Suppressor macrophage treated with lipopolysaccharide for 1 hour (primary cell): ENCODE measurements around the gene FYN.

Experiments used
- DNase-seq, 3 donors: peaks; one replicate each; pipeline ENCODE4 v3.0.0-alpha.2; 2020 to 2022

FYN gene

DNA sequence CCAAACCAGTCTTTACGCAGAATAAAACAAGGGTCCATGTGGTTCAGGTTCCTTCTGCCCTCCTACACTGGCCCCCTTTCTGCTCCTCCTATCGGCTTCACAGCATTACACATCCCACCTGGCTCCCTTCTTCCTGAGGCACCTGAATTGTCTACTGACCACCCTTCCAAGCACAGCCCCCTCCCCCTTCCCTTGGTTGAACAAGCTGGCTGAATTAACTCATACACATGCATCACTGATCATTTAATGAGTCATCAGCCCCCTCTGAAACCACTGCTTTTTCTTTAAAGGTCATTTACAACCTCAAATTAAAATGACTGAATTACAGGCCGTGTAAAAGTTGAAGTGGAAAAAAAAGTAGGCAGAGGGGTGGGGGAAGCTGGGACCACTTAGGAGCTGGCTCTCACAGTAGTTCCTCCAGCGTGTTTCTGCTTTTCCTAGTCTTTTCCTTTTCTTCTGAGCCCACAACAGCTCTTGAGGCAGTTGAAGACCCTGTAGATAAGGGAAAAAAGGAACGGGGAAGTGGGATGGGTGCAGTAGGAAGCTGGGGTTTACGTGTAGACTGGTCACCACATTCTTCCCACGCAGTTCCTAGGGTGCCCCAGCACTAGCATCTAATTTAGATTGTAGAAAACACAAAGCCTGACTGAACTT is 67.6 kb downstream of the FYN start:
- DNase-seq, result peak; percentile 77 to 83 (median 80)

- peak; percentile 85 to 94 (median 92) for DNase-seq
These were observed 68.5 kb downstream of the FYN start for GRCh38 chr6:111804627-111805235.

- no peak for DNase-seq
These were observed 69.4 kb downstream of the FYN start for GRCh38 chr6:111803804-111804203.

DNA sequence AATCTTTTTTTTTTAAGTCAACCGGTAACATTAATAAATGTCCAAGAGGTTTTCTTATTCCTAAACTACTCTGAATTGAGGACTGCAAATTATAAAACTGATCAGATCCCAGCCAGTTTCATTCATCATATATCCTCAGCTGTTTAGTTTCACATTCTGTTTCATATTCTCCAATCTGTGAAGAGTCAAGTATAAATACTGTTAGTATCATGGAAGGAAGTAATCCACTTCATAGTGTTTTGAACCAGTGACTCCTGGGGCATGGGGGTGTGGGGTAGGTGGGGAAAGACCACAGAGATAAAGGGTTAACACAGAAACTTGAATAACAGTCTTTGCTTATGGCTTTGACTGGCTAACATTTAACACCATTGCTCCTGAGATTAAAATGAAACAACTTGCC is 69.9 kb downstream of the FYN start:
- DNase-seq, result peak in 2 of 3 donors; percentile 43 to 58

- DNase-seq, result peak in 2 of 3 donors; percentile 24 to 49
These were observed 70.4 kb downstream of the FYN start for GRCh38 chr6:111802720-111803330.

- DNase-seq, result peak in 2 of 3 donors; percentile 15 to 38
These were observed 71.2 kb downstream of the FYN start for GRCh38 chr6:111802015-111802414.

DNA sequence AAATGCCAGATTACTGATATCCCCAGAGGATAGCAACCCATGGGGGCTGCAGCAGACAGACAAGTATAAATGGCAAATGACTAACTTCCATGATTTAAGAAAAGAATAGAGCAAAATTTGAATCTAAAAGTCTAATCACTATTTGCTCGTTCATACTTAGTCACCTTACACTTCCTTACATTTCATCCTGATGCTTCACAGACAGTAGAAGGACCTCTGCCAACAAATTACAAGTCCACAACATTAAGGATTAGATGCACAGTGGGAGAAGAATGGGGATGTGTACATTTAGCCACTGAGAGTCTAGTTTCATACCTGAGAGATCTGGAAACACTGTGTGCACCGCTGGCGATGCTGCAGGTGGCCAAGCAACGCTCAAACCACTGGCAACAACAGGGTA is 72.4 kb downstream of the FYN start:
- no peak for DNase-seq

GRCh38 chr6:111800259-111800765 is 72.9 kb downstream of the FYN start:
- DNase-seq, result no peak

DNA sequence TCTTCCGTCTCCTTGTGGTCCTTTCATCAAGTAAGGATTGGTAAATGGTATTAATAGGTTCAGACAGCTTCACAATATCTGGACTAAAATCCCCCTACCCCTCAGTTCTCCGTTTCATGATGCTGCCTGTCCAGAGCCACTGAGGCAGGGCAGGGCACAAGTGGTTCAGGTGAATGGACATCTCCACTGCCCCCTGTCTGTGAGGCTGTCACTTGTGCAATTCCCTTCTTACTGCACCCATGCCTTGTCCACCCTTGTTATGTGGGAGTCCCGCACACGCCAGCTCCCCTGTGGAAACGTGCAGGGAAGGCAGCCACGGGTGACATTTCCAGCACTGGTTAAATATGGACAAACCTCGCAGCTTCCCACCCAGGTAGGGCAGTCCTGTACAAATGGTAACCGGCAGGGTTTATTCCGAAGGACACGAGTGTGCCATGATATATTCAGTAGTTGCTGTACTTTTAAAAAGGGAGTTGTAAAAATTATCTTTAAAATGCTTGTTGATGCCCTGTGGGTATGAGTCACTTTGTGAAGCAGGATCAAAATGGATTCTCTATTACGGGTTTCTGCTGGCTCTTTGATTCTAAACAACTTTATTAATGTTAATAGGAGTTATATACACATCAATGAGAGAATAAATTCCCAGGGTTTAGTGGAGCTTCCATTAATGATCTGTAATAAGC is 73.5 kb downstream of the FYN start:
- DNase-seq, result no peak

DNA sequence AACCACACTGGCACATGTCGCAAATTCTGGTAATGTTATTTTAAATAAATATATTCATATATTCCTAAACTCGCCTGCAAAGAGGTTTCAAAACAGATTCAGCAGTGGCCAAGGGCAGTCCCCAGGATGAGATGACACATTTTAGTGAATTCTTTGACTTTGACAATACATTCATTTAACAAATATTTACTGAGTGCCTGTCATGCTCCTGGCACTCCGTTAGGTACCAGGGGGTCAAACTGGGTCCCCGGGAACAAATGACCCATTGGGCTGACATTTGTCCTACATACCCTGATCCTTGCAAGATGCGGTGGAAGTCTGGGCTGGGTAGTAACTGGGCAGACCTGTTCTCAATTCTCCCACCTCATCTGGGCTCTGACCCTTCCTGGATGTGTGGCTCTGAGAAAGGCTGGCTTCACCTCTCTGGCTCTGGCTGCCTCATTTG is 74.9 kb downstream of the FYN start:
- no peak for DNase-seq

GRCh38 chr6:111796310-111796918 is 76.8 kb downstream of the FYN start:
- DNase-seq, result no peak

- DNase-seq, result no peak
These were observed 77.7 kb downstream of the FYN start for GRCh38 chr6:111795558-111795957.

DNA sequence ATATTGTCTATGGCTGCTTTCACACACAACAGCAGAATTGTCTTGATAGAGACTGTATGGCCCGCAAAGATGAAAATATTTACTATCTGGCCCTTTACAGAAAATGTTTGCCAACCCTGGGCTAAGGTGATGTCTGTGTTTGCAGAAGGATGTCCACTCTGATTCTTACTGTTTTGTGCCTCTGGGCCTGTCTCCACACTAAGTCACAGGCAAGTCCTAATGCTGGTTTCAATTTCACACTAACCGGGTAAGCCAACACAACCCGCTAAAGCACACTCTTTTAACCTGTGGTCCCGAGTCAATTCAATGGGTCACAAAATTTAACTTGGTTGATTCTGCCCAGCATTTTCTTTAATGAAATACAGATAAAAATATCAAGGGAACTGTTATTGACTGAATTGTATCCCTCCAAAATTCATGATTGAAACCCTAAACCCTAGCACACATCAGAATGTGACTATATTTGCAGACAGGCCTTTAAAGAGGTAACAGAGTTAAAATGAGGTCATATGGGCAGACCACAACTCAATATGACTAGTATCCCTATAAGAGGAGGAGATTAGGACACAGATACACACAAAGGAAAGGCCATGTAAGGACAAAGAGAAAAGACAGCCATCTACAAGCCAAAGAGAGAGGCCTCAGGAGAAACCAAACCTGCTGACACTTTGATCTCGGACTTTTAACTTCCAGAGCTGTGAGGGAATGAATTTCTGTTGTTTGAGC is 78.4 kb downstream of the FYN start:
- no peak for DNase-seq

GRCh38 chr6:111794300-111794699 is 79.0 kb downstream of the FYN start:
- DNase-seq, result no peak

- DNase-seq, result no peak
These were observed 79.5 kb downstream of the FYN start for GRCh38 chr6:111793711-111794111.

- DNase-seq, result no peak
These were observed 80.1 kb downstream of the FYN start for GRCh38 chr6:111792914-111793700.

GRCh38 chr6:111792241-111792640 is 81.0 kb downstream of the FYN start:
- DNase-seq, result no peak

DNA sequence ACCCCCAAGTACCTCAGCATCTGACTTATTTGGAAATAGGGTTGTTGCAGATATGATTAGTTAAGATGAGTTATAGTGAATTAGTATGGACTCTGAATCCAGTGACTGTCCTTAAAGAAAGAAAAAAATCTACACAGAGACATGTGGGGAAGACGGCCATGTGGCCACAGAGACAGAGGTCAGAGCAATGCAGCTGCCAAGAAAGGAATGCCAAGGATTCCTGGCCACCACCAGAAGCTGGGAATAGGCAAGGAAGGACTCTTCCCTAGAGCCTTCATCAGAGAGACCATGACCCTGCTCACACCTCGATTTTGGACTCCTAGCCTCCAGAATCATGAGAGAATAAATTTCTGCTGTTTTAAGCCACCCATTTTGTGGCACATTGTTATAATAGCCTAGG is 81.8 kb downstream of the FYN start:
- DNase-seq, result no peak

DNA sequence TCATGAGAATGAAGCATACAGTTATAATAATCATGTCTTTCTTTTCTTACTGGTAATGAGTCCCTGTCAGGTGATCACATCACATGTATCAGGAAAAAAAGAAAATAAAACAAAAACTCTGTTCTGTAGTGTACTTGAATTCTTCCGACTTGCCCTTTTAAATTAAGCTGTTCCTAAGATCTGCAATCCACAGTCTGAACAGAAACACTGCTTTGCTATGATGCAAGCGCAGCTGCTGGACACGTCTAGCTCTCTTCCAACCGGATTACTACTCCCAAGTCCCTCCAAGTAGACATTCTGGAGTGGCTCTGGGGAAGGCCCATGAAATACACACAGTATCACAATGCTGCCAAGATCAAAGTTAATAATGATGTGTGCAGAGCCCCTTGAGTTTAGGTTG is 83.7 kb downstream of the FYN start:
- DNase-seq, result no peak

DNA sequence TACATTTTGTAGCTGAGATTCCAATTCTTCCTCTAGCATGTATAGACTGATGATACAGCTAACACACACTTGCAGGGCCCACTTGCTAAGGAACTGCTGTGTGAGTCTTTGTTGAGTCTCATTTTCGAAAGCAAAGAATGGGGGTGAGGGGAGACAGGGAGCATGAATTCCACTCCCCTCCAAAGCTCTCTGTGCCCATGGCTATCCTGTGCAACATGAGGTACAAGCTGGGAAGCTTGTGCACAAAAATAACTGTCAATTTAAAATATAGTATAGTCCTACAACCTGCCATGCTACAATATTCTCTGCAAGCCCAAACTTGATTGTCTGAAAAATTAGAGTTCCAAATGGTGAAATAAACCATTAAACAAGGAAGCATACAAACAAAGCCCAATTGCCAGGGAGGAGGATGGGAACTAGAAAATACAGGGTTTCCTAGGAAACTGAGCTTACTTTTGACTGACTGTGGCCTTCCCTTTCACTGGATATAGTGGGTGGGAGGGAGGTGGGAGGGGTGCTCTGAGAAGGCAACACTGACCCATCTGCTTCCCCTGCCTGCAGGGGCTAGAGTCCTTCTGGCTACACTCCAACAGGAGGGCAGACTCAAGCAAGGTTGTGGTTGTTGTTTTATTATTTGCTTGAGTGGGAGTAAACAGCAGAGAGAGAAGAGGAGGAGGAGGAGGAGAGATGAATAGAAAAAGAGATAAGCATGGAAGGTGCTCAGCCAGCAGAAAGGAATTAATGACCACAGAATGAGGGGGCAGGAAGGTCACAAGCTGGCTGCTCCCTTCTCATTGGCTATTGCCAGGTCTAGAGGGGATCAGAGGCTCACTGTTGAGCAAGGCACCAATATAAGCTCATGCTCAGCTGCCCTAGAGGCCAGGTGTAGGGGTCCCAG is 84.6 kb downstream of the FYN start:
- DNase-seq, result peak; percentile 24 to 34 (median 31)
